Activated T-cell treated with anti-CD3 and anti-CD28 coated beads, Interleukin-2, amount 50 U/mL, for 4 hours (primary cell): Measurements from ENCODE around the gene NR2F1-AS1. TPM values are rescaled to one million over a fixed set of nuclear protein-coding genes. Genes with fewer than 3 reads are reported as not detected.

Experiments used
- ATAC-seq, 2 donors: fragments of 200-7000 bp; cut with Tn5 transposase; one replicate each; pipeline ENCODE4 v1.10.0; 2021
- DNase-seq: peaks from one replicate; pipeline ENCODE4 v3.0.0-alpha.2; 2020
- H3K27me3 Mint-ChIP-seq: one replicate; pipeline ENCODE4 v1.8.0; 2021; ENCODE audit warnings: low read depth, mixed read lengths
- H3K36me3 Mint-ChIP-seq: one replicate; pipeline ENCODE4 v1.8.0; 2022; ENCODE audit warnings: mixed read lengths; ENCODE audit not compliant: insufficient read depth
- H3K4me1 Mint-ChIP-seq: one replicate; pipeline ENCODE4 v1.8.0; 2021; ENCODE audit warnings: low read depth, mixed read lengths
- H3K4me3 Mint-ChIP-seq: one replicate; pipeline ENCODE4 v1.8.0; 2021; ENCODE audit warnings: mild to moderate bottlenecking, moderate library complexity, mixed read lengths
- H3K9me3 Mint-ChIP-seq: one replicate; pipeline ENCODE4 v1.8.0; 2021; ENCODE audit warnings: mixed read lengths
- total RNA-seq, 3 donors: library from RNA; stranded (reverse); gene quantifications; one replicate each; pipeline ENCODE4 v1.2.1, GENCODE V29; 2021

The NR2F1-AS1 gene
- total RNA-seq = not detected

DNA sequence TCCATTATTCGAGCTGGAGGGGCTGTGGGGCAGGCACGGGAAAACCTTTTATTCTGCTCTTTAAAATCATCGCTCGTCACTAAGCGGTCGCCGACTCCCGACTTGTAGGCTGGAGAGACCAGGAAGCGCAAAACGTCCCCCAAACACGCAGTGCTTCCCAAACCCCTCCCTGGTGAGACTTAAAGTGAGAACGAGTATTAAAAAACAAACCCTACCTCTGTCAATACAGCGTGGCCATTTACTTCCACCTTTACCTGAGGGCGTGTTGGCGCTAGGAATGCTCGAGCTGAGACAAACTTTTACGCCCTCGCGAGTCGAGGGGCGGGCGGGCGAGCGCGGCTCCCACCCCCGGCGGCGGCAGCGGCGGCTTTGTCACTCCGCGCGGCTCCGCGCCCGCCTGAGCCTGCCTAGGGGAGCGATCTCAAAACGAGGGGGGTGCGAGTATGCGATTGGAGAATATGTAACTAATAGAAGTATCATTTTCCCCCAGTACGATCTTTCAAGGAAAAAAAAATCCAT, at the start of gene NR2F1-AS1:
NR2F1-AS1 (minus strand) TSS at position 293 of the 519 bp plus-strand sequence.
- Mint-ChIP-seq H3K4me1 (peaks cover 16% of the 10 kb centered on the region), H3K36me3 (no peaks in the 10 kb centered on the region), H3K27me3 (peaks cover 46% of the 10 kb centered on the region), H3K4me3 (peak within 1 kb of the TSS; percentile 68), H3K9me3 (no peaks in the 10 kb centered on the region)
- no peak for DNase-seq
- peak; percentile 34 to 39 for ATAC-seq

DNA sequence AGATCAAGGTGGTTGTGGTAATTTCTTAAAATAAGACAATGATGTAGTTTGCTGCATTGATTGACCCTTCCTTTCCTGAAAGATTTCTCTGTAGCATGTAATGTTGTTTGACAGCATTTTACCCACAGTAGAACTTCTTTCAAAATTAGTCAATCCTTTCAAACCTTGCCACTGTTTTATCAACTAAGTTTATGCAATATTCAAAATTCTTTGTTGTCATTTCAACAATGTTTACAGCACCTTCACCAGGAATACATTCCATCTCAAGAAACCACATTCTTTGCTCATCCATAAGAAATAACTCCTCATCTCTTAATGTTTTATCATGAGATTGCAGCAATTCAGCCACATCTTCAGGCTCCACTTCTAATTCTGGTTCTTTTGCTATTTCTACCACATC, 45.8 kb upstream of the NR2F1-AS1 start:
- ATAC-seq (no peak), DNase-seq (no peak)
- Mint-ChIP-seq H3K9me3 (no peaks in the 10 kb centered on the region), H3K36me3 (peaks cover 8% of the 10 kb centered on the region), H3K4me1 (peaks cover 16% of the 10 kb centered on the region), H3K4me3 (no peak overlapping the region), H3K27me3 (no peaks in the 10 kb centered on the region)

DNA sequence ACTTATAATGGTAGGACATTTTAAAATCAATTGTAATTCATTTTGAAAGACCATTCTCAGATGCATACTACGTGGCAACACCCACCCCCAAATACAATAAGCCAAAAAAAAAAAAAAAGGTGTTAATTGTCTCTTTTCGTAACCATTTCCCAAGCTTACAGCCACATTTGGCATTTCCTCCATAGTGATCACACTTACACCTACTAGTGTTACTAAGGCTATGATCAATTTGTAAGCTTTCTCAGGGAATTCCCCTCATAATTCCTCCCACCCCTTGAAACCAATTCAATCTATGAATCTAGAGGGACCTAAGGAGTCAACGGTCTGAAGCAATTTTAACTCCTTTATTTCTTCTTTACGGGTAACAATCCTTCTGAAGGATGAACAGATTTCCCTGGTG, 42.1 kb upstream of the NR2F1-AS1 start:
- Mint-ChIP-seq H3K4me1 (peaks cover 29% of the 10 kb centered on the region), H3K36me3 (no peaks in the 10 kb centered on the region), H3K4me3 (no peak overlapping the region), H3K27me3 (peaks cover 4% of the 10 kb centered on the region), H3K9me3 (no peaks in the 10 kb centered on the region)
- DNase-seq (no peak), ATAC-seq (peak in 1 of 2 donors; percentile 38)

DNA sequence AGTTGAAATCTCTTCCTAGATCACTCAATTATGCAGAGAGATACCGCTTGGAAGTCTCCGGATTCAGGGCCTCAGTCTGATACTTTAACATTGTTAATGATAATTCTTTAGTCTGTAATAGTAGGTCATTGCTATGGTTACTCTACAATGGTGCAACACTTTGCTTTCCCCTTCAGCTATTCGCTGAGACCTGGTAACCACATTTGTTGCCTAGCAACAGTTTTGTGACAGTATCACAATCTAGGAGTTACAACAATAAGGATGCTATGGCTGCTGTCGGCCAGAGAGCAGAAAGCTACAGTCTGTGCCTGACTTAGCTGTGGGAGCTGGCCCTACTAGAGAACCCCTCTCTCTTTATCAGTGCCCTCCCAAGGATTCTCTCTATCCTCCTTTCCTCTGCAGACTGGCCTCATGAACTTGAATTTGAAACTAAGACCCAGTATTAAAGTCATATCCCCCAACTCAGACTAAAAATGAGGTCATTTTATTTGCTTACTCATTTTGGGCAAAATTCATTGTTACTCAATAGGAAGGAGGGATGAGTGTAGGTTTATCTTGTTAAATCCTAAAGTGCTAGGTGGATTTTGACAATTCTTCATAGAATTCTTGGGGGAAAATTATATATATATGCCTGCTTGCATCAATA, 41.3 kb upstream of the NR2F1-AS1 start:
- H3K9me3 Mint-ChIP-seq = no peaks in the 10 kb centered on the region
- peaks cover 29% of the 10 kb centered on the region for H3K4me1 Mint-ChIP-seq
- ATAC-seq = peak; percentile 31 to 46
- H3K4me3 Mint-ChIP-seq = no peak overlapping the region
- DNase-seq = no peak
- no peaks in the 10 kb centered on the region for H3K36me3 Mint-ChIP-seq
- peaks cover 4% of the 10 kb centered on the region for H3K27me3 Mint-ChIP-seq

DNA sequence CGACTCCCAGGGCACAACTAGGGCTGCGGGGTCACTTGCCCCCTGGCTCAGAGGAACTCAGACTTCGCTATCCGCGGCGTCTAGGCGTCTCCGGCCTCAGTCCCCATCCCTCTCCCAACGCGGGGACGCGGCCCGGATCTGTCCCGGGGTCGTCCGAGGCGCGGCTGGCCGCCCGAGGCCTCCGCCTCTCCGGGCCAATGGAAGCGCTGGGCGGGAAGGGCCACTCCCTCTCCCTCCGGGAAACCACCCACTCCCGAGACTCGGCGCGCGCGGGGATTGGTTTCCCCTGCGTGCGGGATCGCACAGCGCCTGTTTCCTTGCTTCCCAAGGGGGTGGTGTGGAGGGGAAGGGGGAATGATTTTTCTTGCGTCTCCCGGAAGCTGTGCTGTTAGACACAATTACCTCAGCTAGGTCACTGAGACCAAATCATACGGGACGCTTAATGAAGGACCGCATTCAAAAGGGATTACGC, 40.3 kb upstream of the NR2F1-AS1 start:
- H3K9me3 Mint-ChIP-seq = no peaks in the 10 kb centered on the region
- ATAC-seq (peak in 1 of 2 donors; percentile 33), DNase-seq (no peak)
- no peaks in the 10 kb centered on the region for H3K36me3 Mint-ChIP-seq
- peaks cover 4% of the 10 kb centered on the region for H3K27me3 Mint-ChIP-seq
- peaks cover 29% of the 10 kb centered on the region for H3K4me1 Mint-ChIP-seq
- H3K4me3 Mint-ChIP-seq = peak overlapping the region; percentile 48

DNA sequence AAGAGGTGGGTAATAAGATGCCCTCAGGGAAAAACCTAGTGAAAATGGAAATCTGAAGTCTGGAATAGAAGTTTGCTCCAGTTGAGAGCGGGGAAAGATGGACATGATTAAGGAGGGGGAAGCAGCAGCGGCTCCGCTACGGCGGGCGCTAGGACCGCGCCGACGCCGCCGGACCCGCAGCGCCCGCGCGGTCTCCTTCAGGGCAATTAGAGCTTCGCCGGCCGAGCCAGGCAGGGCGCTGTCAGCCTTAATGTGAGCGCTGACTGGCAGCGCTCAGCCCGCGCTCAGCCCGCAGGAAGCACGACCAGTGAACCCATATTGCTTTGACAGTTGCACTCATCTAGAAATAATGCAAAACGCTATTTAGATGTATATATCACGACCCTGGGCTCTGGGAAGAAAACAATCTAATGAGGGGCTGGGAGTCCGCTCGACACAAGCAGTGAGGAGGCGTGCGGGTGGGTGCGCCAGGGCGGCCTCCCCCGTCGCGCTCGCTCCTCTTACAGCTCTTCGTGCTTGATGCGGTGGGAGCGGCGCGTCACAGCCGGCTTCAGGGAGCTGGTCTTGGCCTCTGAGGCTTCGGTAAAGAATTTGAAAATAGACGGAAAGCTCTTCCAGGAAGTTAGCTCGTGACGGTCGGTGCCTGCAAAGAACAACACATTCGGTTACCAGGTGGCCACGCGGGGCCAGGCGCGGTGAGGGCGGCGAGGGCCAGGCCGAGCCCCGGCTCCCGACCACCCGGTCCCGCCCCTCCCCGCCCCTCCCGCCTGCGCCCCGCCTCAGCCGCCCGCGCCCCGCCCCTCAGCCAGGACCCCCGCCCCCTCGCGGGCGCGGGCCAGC, 39.7 kb upstream of the NR2F1-AS1 start:
- H3K27me3 Mint-ChIP-seq = peaks cover 4% of the 10 kb centered on the region
- peaks cover 29% of the 10 kb centered on the region for H3K4me1 Mint-ChIP-seq
- ATAC-seq (peak; percentile 77 to 82), DNase-seq (peak; percentile 36)
- no peaks in the 10 kb centered on the region for H3K36me3 Mint-ChIP-seq
- no peaks in the 10 kb centered on the region for H3K9me3 Mint-ChIP-seq
- peak overlapping the region; percentile 84 for H3K4me3 Mint-ChIP-seq

DNA sequence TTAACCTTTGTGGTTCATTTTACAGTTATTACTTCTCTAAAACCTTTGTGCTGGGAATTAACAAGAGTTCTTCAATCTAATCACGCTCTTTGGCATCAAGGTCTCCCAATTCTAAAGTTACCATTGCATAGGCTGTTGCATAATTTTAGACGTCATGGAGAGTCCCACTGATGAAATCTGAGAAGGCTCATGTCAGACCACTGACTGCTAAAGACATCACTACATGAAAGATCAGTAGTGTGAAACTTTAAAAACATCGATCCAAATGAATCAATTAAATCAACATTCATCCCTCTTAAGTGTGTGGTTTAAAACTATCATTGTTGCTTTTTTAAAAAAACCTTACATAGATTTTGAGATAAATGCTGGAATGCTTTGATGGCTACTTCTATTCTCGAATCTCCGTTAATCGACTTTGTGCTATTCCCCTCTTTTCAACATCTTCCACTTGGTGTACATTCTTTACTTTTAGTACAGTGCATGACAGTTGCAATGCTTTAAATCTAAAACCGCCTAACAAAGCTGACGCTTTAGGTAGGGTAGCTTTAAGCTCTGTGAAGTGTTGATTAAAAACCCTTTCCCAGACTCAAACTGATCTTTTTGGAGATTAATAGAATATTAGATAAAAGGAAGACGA, 35.6 kb upstream of the NR2F1-AS1 start:
- DNase-seq = no peak
- no peak for ATAC-seq
- H3K4me3 Mint-ChIP-seq = no peak overlapping the region
- peaks cover 30% of the 10 kb centered on the region for H3K27me3 Mint-ChIP-seq
- no peaks in the 10 kb centered on the region for H3K36me3 Mint-ChIP-seq
- H3K9me3 Mint-ChIP-seq = no peaks in the 10 kb centered on the region
- peaks cover 15% of the 10 kb centered on the region for H3K4me1 Mint-ChIP-seq

DNA sequence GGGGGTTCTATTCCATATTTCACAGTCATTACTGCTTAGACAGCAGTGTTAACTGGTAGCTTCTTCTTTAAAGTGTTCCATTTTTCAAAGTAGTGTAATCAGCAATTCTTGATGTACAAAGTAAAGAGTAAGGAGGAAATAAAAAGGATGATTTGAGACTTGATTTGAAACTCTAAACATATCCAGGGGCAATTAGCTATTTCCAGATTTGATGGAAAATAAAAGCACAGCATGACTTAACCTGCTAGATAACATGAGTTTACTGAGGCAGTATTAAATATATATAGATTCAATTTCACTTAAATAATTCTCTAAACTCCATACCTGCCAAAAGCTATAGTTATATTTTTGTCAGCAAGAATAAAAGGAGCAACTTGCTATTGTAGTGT, 31.8 kb upstream of the NR2F1-AS1 start:
- Mint-ChIP-seq H3K9me3 (peaks cover 4% of the 10 kb centered on the region), H3K4me3 (no peak overlapping the region), H3K27me3 (peaks cover 61% of the 10 kb centered on the region), H3K36me3 (no peaks in the 10 kb centered on the region), H3K4me1 (peaks cover 6% of the 10 kb centered on the region)
- ATAC-seq = no peak
- no peak for DNase-seq

DNA sequence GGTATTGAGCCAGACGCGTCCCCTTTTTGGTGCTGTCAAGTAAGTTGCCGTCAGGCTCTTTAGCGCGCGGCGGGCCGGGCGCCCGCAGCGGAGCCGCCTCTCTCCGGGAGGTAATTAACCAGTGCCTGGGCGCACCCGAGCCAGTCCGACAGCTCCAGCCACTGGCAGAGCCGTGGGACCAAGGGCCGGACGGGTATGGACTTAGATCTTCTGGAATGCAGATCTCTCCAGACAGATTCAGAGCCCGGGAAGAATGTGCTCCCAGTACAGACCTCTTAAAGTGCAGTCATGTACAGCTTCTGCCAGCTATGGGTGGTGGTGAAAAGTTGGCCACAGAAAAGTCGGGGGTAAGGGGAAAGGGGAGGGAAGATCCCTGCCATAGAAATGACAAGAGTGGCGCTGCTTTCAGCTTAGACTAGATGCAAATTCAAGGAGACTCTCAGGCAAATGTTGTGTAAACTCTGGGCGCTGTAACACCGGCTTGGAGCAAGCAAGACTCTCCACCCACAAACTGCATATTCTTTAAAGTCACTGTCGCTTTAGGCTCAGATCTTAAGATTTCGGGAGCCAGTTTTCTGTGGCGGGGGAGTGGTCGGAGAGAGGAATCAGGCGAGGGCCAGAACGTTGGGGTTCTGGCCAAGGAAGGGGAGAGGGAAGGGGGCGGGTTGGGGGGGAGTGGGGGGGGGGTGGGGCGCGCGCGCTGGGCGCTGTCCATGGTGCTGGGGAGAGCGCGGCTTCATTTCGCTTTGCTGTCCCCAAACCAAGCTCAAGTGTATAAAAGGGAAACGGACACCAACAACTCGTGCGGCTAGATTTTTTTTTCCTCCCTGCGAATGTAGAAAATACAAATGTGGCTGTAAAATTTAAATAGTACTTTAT, 31.2 kb upstream of the NR2F1-AS1 start:
- ATAC-seq (no peak), DNase-seq (no peak)
- H3K4me3 Mint-ChIP-seq = no peak overlapping the region
- no peaks in the 10 kb centered on the region for H3K36me3 Mint-ChIP-seq
- peaks cover 4% of the 10 kb centered on the region for H3K9me3 Mint-ChIP-seq
- peaks cover 68% of the 10 kb centered on the region for H3K27me3 Mint-ChIP-seq
- peaks cover 11% of the 10 kb centered on the region for H3K4me1 Mint-ChIP-seq

DNA sequence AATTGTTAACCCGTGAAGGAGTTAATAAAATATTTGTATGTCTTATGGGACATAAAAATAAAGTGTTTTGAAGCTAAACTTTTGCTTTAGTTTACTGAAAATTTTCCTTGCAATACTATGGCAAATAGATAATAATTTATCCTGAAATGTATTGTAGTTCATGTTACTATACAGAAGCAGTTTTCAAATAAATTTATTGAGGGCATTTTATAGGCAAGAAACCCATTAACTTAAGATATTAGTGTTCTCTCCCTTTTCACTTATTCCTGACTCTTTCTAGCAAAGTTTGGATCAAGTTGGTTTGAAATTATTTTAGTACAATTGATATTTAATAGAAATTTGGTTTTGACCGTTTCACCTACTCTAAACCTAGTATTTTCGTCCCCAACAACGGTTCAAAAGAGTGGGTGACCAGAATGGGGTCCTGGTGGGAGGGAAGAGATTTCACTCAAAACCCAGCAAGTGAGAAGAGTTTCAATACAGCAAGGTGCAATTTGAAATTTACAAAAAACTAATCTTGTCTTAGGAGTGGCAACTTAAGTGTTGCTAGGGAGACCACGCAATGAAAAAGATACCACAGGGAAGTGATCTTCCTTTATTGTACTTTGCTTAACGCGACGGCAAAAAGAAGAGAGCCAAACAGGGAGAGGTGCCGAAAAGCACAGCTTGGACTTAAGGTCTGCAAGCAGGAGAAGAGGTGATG, 30.4 kb upstream of the NR2F1-AS1 start:
- H3K9me3 Mint-ChIP-seq = peaks cover 4% of the 10 kb centered on the region
- H3K36me3 Mint-ChIP-seq = no peaks in the 10 kb centered on the region
- no peak overlapping the region for H3K4me3 Mint-ChIP-seq
- DNase-seq (no peak), ATAC-seq (no peak)
- H3K4me1 Mint-ChIP-seq = peaks cover 11% of the 10 kb centered on the region
- peaks cover 73% of the 10 kb centered on the region for H3K27me3 Mint-ChIP-seq

DNA sequence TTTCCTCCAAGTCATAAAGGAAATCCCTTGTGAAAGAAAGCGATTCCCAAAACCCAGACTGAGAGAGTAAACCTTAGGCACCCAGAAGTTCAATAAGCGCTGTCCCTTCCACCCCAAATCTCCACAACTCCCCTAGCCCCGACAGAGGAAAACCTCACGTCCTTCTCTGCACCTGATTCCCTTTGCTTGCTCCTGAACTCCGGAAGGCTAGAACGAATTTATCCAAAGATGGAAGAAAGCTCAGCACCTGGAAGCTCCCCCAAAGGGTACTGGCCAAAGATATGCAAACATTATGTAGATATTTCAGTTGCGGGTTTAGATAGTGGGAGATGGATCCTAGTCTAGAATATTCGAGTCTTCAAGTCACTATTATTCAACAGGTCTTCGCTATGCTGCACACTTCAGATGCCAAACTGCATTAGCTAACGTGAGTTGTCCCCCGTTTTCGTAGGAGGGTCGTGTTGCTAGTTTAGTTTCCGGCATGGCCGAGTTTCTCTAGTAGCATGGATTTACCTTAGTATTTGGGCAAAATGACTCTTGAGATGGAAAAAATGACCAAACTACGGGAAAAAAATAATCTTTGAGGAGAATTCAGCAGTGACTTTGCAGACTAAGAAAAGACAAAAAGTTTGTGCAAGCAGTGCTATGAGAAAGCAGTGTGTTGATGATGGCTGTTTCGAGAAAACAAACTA, 29.7 kb upstream of the NR2F1-AS1 start:
- Mint-ChIP-seq H3K36me3 (no peaks in the 10 kb centered on the region), H3K4me1 (peaks cover 11% of the 10 kb centered on the region), H3K4me3 (no peak overlapping the region), H3K9me3 (peaks cover 4% of the 10 kb centered on the region), H3K27me3 (peaks cover 80% of the 10 kb centered on the region)
- DNase-seq (no peak), ATAC-seq (no peak)

DNA sequence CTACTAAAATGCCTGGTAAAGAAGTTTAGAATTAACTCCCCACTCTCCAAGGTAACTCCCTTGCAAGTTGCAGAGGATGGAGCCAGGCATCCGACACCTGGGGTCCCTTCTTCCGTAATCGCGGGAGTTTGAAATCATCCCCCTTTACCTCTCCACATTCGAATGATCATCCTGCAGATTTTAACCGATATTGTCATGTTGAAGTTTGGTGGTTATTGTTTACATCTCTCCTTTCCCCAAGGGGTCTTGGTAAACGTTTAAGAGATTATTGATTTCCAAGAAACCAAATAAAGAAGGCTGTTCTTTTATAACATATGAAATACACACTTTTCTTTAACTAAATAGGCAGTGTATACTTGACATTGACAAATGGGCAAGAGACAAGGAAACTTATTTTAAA, 28.7 kb upstream of the NR2F1-AS1 start:
- H3K4me3 Mint-ChIP-seq = no peak overlapping the region
- H3K4me1 Mint-ChIP-seq = peaks cover 12% of the 10 kb centered on the region
- no peaks in the 10 kb centered on the region for H3K36me3 Mint-ChIP-seq
- peaks cover 4% of the 10 kb centered on the region for H3K9me3 Mint-ChIP-seq
- H3K27me3 Mint-ChIP-seq = peaks cover 89% of the 10 kb centered on the region
- ATAC-seq (no peak), DNase-seq (no peak)

DNA sequence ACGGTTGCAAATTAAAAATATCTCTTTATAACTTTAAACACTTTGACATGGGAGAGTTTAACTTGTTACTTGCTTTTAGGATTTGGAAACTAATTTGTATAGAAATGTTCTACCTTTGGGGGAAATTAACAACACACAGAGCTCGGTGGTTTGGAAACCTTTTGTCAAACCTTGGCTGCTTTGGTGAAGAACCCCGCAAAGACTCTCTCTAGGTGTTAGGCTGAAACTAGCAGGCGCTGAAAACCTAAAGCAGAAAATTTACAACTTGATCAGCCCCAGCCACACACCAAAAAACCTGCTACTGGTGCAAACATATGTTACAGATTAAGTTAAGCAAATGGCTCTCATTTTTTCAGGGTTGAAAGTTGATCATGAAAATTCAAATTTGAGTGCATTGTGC, 27.8 kb upstream of the NR2F1-AS1 start:
- no peak for DNase-seq
- no peak for ATAC-seq
- Mint-ChIP-seq H3K4me3 (no peak overlapping the region), H3K27me3 (peaks cover 84% of the 10 kb centered on the region), H3K9me3 (peaks cover 4% of the 10 kb centered on the region), H3K36me3 (no peaks in the 10 kb centered on the region), H3K4me1 (peaks cover 13% of the 10 kb centered on the region)
